Measurements from ENCODE around the gene EMX2.

EMX2 gene

GRCh38 chr10:117532003-117532385 is 10.6 kb upstream of the EMX2 start:
- no peaks in the 10 kb centered on the region for H3K36me3 ChIP-seq (ENCODE audit: control insufficient read depth, insufficient read depth, low read length)
- H3K4me3 ChIP-seq (ENCODE audit: low read length), result no peak overlapping the region
- no peak for DNase-seq (ENCODE audit: low read depth, low spot score)
- H3K27me3 ChIP-seq (ENCODE audit: control insufficient read depth, insufficient read depth, low read length), result peaks cover 68% of the 10 kb centered on the region
- WGBS (ENCODE audit: insufficient coverage, insufficient read length), result no CpG with 5 or more reads among the region's 3 CpGs
- H3K4me1 ChIP-seq (ENCODE audit: control insufficient read depth, insufficient read depth, low read length), result 0 out of 2 replicates have a peak, but pooled peaks cover 1% of the 10 kb centered on the region
- no peak overlapping the region for H3K27ac ChIP-seq (ENCODE audit: low read length)
- no peaks in the 10 kb centered on the region for H3K9me3 ChIP-seq (ENCODE audit: control insufficient read depth, insufficient read depth, low read length)

DNA sequence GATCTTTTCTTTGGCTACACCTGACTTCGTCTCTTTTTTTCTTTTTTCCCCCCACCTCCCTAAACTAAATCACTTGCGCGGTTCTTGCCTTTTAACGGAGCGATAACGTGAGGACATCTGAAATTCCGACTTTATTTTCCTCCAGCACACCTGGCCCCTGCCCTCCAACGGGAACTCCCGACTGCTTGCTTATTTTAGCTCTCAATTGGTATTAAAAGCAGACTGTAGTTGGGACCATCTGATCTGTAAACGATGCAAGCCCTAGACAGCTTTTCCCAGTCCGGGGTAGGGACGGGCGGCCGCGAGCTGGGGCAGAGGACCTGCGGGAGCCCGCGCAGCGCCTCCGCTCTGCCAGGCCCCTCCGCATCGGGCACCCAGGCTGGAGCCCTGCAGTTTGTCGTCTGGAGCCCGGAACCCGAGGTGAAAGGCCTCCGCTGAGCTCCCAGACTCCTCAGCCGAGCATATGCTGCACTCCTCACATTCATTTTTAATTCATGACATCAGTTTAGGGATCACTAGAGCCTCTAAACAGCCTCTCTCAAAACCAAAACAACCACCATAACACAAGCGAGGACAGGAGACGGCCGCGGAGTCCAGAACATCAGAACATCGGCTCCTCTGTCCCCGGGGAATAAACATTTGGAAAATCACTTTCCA is 10.0 kb upstream of the EMX2 start:
- H3K27me3 ChIP-seq (ENCODE audit: control insufficient read depth, insufficient read depth, low read length), result peaks cover 74% of the 10 kb centered on the region
- H3K9me3 ChIP-seq (ENCODE audit: control insufficient read depth, insufficient read depth, low read length), result no peaks in the 10 kb centered on the region
- H3K4me1 ChIP-seq (ENCODE audit: control insufficient read depth, insufficient read depth, low read length), result peaks cover 4% of the 10 kb centered on the region; the same call in 1 of the 2 replicates
- no peak for DNase-seq (ENCODE audit: low read depth, low spot score)
- no peak overlapping the region for H3K4me3 ChIP-seq (ENCODE audit: low read length)
- H3K27ac ChIP-seq (ENCODE audit: low read length), result no peak overlapping the region
- no CpG with 5 or more reads among the region's 33 CpGs for WGBS (ENCODE audit: insufficient coverage, insufficient read length)
- no peaks in the 10 kb centered on the region for H3K36me3 ChIP-seq (ENCODE audit: control insufficient read depth, insufficient read depth, low read length)

GRCh38 chr10:117533507-117534281 is 8.9 kb upstream of the EMX2 start:
- no peak overlapping the region for H3K4me3 ChIP-seq (ENCODE audit: low read length)

GRCh38 chr10:117534321-117535297 is 7.9 kb upstream of the EMX2 start:
- WGBS (ENCODE audit: insufficient coverage, insufficient read length), result no CpG with 5 or more reads among the region's 76 CpGs
- Histone ChIP-seq H3K9me3 (ENCODE audit: control insufficient read depth, insufficient read depth, low read length) (no peaks in the 10 kb centered on the region), H3K36me3 (ENCODE audit: control insufficient read depth, insufficient read depth, low read length) (no peaks in the 10 kb centered on the region)

More at GRCh38 chr10:117533507-117534281, 8.9 kb upstream of the EMX2 start:
- H3K9me3 ChIP-seq (ENCODE audit: control insufficient read depth, insufficient read depth, low read length), result no peaks in the 10 kb centered on the region
- WGBS (ENCODE audit: insufficient coverage, insufficient read length), result no CpG with 5 or more reads among the region's 24 CpGs
- peaks cover 84% of the 10 kb centered on the region for H3K27me3 ChIP-seq (ENCODE audit: control insufficient read depth, insufficient read depth, low read length)
- peaks cover 6% of the 10 kb centered on the region; the same call in 1 of the 2 replicates for H3K4me1 ChIP-seq (ENCODE audit: control insufficient read depth, insufficient read depth, low read length)
- DNase-seq (ENCODE audit: low read depth, low spot score), result no peak
- H3K27ac ChIP-seq (ENCODE audit: low read length), result no peak overlapping the region
- H3K36me3 ChIP-seq (ENCODE audit: control insufficient read depth, insufficient read depth, low read length), result no peaks in the 10 kb centered on the region

DNA sequence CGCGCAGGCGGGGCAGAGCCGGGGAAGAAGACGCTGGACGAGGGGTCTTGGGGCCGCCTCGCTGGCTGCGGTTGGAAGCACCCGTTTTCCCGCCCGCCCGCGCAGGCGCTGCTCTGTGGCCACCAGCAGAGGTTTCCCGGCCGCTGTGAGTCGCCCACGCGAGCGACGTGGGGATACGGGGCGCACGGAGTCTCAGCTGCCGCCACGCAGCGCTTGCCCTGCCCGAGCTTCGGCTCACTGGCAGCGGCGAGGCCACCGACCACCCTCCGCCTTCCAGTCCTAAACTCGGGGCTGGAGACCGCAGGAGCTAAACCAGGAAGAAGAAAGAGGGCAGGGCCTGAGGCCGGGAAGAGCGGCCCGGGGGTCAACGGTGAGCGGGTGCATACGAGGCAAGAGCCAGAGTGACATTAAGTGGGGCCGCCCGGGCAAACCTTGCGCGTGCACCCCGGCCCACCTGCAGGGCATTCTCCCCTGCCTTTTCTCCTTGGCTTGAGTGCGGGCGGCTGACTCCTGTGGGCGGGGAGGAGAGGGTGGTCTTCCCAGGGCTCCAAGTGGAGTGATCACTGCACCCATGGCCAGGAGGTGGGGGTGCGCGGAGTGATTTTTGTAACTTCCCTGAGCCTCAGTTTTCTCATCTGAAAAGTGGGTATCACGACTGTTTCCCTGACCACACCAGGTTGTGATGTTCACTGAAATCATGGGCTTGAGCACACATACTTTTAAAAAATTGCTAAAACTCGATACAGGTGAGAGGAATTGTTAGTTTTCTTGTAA is 7.1 kb upstream of the EMX2 start:
- no peak overlapping the region for H3K4me3 ChIP-seq (ENCODE audit: low read length)
- peaks cover 97% of the 10 kb centered on the region for H3K27me3 ChIP-seq (ENCODE audit: control insufficient read depth, insufficient read depth, low read length)
- H3K9me3 ChIP-seq (ENCODE audit: control insufficient read depth, insufficient read depth, low read length), result no peaks in the 10 kb centered on the region
- no peak overlapping the region for H3K27ac ChIP-seq (ENCODE audit: low read length)
- peaks cover 6% of the 10 kb centered on the region; the same call in 1 of the 2 replicates for H3K4me1 ChIP-seq (ENCODE audit: control insufficient read depth, insufficient read depth, low read length)
- no CpG with 5 or more reads among the region's 54 CpGs for WGBS (ENCODE audit: insufficient coverage, insufficient read length)
- no peak for DNase-seq (ENCODE audit: low read depth, low spot score)
- no peaks in the 10 kb centered on the region for H3K36me3 ChIP-seq (ENCODE audit: control insufficient read depth, insufficient read depth, low read length)

More at GRCh38 chr10:117534321-117535297, 7.9 kb upstream of the EMX2 start:
- Histone ChIP-seq H3K27me3 (ENCODE audit: control insufficient read depth, insufficient read depth, low read length) (peaks cover 93% of the 10 kb centered on the region), H3K4me3 (ENCODE audit: low read length) (no peak overlapping the region), H3K4me1 (ENCODE audit: control insufficient read depth, insufficient read depth, low read length) (peaks cover 6% of the 10 kb centered on the region; the same call in 1 of the 2 replicates), H3K27ac (ENCODE audit: low read length) (no peak overlapping the region)
- DNase-seq (ENCODE audit: low read depth, low spot score), result no peak

DNA sequence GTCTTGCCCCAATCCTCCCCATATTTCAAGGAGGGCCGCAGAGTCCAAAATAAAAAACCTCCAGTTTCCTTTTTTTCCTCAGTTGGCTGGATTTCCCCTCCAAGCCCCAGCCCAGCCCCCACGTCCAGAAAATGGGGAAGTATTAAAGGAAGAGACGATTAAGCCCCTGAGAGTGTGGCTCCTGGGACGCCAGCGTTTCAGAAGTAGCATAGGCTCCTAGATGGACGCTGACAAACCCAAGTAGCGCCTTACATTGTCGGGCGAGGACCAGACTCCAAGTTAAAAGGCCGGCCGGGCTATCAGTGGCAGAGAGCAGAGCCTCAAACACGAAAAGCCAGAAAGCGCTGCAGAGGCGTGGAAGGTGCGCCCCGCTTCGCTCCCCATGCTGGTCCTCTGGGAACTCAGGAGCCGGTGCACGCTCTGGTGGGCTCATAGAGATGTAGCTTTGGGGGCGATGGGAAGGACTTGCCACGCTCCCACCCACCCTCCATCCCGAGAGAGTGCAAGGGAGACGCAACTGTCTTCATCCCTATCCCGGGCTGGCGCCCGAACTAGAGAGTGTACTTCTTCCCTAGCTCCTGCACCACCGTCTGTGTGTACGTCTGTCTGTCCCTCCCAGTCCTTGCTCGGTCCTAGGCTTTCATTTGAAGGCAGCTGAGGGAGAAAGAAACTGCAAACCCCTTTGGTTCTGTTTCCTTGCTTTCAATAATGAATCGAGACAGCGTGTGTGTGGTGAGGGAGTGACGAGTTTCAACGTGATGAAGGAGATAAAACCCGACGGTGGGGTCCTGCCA is 6.3 kb upstream of the EMX2 start:
- Histone ChIP-seq H3K9me3 (ENCODE audit: control insufficient read depth, insufficient read depth, low read length) (no peaks in the 10 kb centered on the region), H3K27ac (ENCODE audit: low read length) (no peak overlapping the region), H3K4me3 (ENCODE audit: low read length) (no peak overlapping the region), H3K4me1 (ENCODE audit: control insufficient read depth, insufficient read depth, low read length) (peaks cover 6% of the 10 kb centered on the region; the same call in 1 of the 2 replicates), H3K27me3 (ENCODE audit: control insufficient read depth, insufficient read depth, low read length) (peaks cover 97% of the 10 kb centered on the region), H3K36me3 (ENCODE audit: control insufficient read depth, insufficient read depth, low read length) (no peaks in the 10 kb centered on the region)
- DNase-seq (ENCODE audit: low read depth, low spot score), result no peak
- no CpG with 5 or more reads among the region's 35 CpGs for WGBS (ENCODE audit: insufficient coverage, insufficient read length)

DNA sequence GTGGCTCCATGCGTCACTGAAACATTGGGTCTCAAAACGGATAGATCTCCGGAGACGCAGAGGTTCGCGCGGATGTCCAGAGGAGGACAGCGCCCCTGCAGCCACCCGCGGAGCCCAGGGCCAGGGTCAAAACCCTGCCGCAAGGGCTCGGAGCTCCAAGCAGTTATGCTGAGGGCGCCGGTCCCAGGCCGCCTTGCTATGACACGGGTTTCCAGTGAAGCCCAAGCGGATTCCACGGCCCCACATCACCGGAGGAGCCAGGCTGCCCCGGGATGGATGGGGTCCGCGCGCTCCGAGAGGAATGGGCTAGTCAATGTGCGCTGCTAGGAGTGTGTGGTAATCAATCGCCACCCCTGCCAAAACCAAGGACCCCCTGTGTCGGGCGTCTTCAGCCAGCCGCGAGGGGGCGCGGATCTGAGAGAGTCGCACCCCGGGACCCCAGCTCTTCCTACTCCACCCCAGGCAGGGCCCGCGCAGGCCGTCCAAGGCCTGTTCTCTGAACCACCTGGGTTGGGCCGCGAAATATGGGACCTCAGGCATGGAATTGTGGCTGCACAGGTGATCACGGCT is 5.6 kb upstream of the EMX2 start:
- no CpG with 5 or more reads among the region's 40 CpGs for WGBS (ENCODE audit: insufficient coverage, insufficient read length)
- Histone ChIP-seq H3K4me3 (ENCODE audit: low read length) (no peak overlapping the region; the same call in 1 of the 2 replicates), H3K27ac (ENCODE audit: low read length) (no peak overlapping the region), H3K9me3 (ENCODE audit: control insufficient read depth, insufficient read depth, low read length) (no peaks in the 10 kb centered on the region), H3K27me3 (ENCODE audit: control insufficient read depth, insufficient read depth, low read length) (peaks cover 95% of the 10 kb centered on the region), H3K4me1 (ENCODE audit: control insufficient read depth, insufficient read depth, low read length) (peaks cover 6% of the 10 kb centered on the region), H3K36me3 (ENCODE audit: control insufficient read depth, insufficient read depth, low read length) (no peaks in the 10 kb centered on the region)
- DNase-seq (ENCODE audit: low read depth, low spot score), result no peak

GRCh38 chr10:117537436-117537903 is 5.1 kb upstream of the EMX2 start:
- H3K36me3 ChIP-seq (ENCODE audit: control insufficient read depth, insufficient read depth, low read length), result no peaks in the 10 kb centered on the region
- peaks cover 7% of the 10 kb centered on the region for H3K4me1 ChIP-seq (ENCODE audit: control insufficient read depth, insufficient read depth, low read length)
- peaks cover 94% of the 10 kb centered on the region for H3K27me3 ChIP-seq (ENCODE audit: control insufficient read depth, insufficient read depth, low read length)
- H3K9me3 ChIP-seq (ENCODE audit: control insufficient read depth, insufficient read depth, low read length), result no peaks in the 10 kb centered on the region
- DNase-seq (ENCODE audit: low read depth, low spot score), result no peak
- H3K27ac ChIP-seq (ENCODE audit: low read length), result no peak overlapping the region
- peak overlapping the region; percentile 15; the same call in 1 of the 2 replicates for H3K4me3 ChIP-seq (ENCODE audit: low read length)
- no CpG with 5 or more reads among the region's 39 CpGs for WGBS (ENCODE audit: insufficient coverage, insufficient read length)
